Activated naive CD8-positive, alpha-beta T cell treated with anti-CD3 and anti-CD28 coated beads for 36 hours (primary cell): ENCODE data around the gene TXNRD1. TPM values are rescaled to one million over a fixed set of nuclear protein-coding genes. Genes with fewer than 3 reads are reported as not detected.
A peak's percentile ranks its signal among the peaks of the same experiment; 100 is the strongest.
"Not testable (repeated sequence)": the region's sequence is repeated elsewhere in the genome, so short reads cannot be mapped to it uniquely, and the experiment has no call there.

Experiments used
- DNase-seq: peaks from one replicate; pipeline ENCODE4 v3.0.0; 2021
- H3K27ac Mint-ChIP-seq: one replicate; pipeline ENCODE4 v1.8.0; 2022; ENCODE audit warnings: mild to moderate bottlenecking, moderate library complexity, mixed read lengths
- H3K27me3 Mint-ChIP-seq: one replicate; pipeline ENCODE4 v1.8.0; 2022; ENCODE audit warnings: mild to moderate bottlenecking, mixed read lengths
- H3K36me3 Mint-ChIP-seq: one replicate; pipeline ENCODE4 v1.8.0; 2021; ENCODE audit warnings: mild to moderate bottlenecking, mixed read lengths
- H3K4me1 Mint-ChIP-seq: one replicate; pipeline ENCODE4 v1.8.0; 2021; ENCODE audit warnings: mixed read lengths
- H3K4me3 Mint-ChIP-seq: one replicate; pipeline ENCODE4 v1.8.0; 2022; ENCODE audit warnings: mild to moderate bottlenecking, moderate library complexity, mixed read lengths
- H3K9me3 Mint-ChIP-seq: one replicate; pipeline ENCODE4 v1.8.0; 2022; ENCODE audit warnings: mixed read lengths
- total RNA-seq, 2 experiments: library from RNA; stranded (reverse); gene quantifications; one replicate each; pipeline ENCODE4 v1.2.3, GENCODE V29; 2021

Gene TXNRD1
- total RNA-seq, 2 experiments from 2014 or later = 120 to 125 TPM

DNA sequence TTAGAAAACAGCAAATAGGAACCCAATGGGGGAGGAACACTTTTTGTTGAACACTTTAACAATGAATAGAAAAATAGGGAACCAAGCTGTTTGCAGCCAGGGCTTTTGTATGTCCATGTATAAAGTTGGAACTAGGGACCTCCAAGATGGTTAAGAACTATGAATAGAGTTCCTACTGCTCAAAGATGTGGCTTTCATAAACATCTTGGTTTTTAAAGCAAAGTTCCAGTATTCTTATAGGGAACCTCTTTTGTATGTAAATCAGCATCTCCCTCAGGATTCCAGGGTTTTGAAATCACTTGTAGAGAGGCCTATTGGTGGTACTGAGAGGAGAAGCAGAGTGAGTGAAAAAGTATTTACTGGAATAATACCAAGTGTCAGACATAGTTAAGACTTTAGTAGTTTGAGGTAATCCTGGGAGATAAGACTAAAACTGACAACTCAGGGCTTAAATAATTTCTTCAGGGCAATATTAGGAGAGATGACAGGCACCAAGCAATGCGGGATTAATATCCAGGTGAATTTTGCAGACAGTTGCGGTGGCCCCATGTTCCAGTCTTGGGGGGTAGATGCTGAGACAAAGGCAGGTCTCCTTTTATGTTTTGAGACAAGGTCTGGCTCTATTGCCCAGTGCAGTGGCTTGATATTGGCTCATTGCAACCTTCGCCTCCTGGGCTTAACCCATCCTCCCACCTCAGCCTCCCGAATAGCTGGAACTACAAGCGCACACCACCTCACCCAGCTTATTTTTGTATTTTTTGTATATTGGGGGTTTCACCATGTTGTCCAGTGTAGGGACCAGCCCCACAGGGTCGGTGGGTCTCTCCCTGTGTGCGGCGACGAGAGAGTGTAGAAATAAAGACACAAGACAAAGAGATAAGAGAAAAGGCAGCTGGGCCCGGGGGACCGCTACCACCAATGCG, 77.6 kb downstream of the TXNRD1 start:
- Mint-ChIP-seq H3K4me3 (no peak overlapping the region), H3K4me1 (peaks cover 19% of the 10 kb centered on the region), H3K36me3 (peaks cover 53% of the 10 kb centered on the region), H3K9me3 (no peaks in the 10 kb centered on the region), H3K27me3 (no peaks in the 10 kb centered on the region), H3K27ac (no peak overlapping the region)
- no peak for DNase-seq

DNA sequence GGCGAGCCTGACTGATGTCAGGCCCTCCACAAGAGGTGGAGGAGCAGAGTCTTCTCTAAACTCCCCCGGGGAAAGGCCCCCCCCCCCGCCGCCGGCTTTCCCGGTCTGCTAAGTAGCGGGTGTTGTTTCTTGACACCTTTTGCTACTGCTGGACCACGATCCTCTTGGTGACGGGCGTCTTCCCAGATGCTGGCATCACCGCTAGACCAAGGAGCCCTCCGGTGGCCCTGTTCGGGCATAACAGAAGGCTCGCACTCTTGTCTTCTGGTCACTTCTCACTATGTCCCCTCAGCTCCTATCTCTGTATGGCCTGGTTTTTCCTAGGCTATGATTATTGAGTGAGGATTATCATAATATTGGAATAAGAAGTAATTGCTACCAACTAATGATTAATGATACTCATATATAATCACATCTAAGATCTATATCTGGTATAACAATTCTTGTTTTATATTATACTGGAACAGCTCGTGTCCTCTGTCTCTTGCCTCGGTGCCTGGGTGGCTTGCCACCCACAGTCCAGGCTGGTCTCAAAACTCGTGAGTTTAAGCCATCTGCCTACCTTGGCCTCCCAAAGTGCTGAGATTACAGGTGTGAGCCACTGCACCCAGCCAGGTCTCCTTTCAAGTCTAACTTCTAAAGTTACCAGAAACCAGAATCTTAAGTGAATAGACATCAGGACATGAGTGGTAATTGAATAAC, 78.7 kb downstream of the TXNRD1 start:
- H3K9me3 Mint-ChIP-seq, H3K27me3 Mint-ChIP-seq, DNase-seq, H3K27ac Mint-ChIP-seq, H3K4me3 Mint-ChIP-seq: not testable (repeated sequence)
- Mint-ChIP-seq H3K36me3 (peaks cover 46% of the 10 kb centered on the region), H3K4me1 (peaks cover 20% of the 10 kb centered on the region)

DNA sequence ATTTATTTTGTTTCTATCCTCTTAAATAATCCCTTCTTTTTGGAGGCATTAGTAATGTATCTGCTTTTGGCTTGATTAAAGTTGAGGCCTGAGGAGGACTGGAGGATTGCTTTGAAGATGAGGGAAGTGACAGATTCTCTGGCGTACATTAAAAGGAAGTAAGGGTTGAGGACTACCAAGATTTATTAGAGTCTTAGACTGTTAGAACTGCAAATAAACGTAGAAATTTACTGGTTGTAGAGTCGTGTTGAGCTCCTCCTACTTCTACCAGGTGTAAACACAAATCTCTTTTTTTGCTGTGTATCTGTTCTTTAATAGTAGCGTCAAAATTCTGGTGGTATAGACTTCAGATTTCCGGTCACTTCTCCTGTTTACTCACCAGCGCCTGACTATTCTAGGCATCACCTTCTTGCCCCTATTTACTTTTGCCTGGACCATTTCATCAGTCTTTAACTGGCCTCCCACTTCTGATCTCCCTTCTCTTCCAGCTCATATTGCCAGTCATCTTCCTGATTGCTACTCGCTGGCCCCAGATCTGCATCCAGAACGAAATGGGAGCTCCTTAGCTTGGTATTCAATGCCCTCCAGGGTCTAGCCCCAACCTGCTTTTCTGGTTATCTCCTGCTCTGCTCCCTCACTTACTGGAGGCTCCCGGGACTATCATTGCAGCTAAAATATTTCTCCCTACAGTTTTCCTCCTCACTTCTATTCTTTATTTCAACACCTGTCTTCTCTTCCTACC, 79.5 kb downstream of the TXNRD1 start:
- Mint-ChIP-seq H3K4me1 (peaks cover 26% of the 10 kb centered on the region), H3K27me3 (no peaks in the 10 kb centered on the region), H3K9me3 (no peaks in the 10 kb centered on the region), H3K27ac (peak overlapping the region; percentile 3), H3K4me3 (no peak overlapping the region), H3K36me3 (peaks cover 52% of the 10 kb centered on the region)
- DNase-seq = no peak

DNA sequence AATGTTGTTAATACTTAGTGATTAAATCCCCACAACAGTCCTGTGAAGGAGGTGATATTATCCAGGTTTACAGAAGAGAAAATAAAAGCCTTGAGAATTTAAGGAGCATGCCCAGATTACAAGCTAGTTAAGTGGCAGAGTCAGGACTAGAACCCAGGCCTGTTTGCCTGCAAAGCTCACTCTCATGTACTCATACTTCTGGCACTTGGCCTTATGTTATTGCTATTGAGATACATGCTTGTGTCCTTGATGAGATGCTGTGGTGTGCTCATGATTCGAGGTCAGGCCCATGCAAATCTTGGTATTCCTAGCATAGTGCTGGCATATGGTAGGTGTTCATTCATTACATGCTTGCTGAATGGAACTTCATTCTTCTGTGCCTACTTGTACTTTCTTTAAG, 80.4 kb downstream of the TXNRD1 start:
- Mint-ChIP-seq H3K9me3 (no peaks in the 10 kb centered on the region), H3K4me1 (peaks cover 31% of the 10 kb centered on the region), H3K27ac (no peak overlapping the region), H3K27me3 (no peaks in the 10 kb centered on the region), H3K4me3 (no peak overlapping the region), H3K36me3 (peaks cover 57% of the 10 kb centered on the region)
- DNase-seq = no peak

DNA sequence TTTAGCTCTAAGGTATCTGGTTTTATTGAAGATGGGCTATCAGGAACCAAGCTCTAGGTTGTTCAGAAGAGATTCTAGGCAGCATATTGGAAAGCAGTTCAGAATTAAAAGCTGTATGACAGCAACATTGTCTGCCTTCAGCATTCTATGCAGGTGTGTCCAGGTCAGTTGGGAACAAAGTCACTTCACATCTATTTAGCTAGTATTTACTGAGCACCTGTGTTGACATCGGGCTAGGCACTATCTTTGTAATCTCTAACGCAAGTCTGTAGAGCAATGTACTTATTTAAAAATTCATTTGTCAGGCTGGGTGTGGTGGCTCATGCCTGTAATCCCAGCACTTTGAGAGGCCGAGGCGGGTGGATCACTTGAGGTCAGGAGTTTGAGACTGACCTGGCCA, 81.1 kb downstream of the TXNRD1 start:
- no peak overlapping the region for H3K27ac Mint-ChIP-seq
- H3K9me3 Mint-ChIP-seq = no peaks in the 10 kb centered on the region
- H3K4me3 Mint-ChIP-seq = no peak overlapping the region
- H3K27me3 Mint-ChIP-seq = no peaks in the 10 kb centered on the region
- H3K4me1 Mint-ChIP-seq = peaks cover 34% of the 10 kb centered on the region
- H3K36me3 Mint-ChIP-seq = peaks cover 54% of the 10 kb centered on the region
- no peak for DNase-seq

DNA sequence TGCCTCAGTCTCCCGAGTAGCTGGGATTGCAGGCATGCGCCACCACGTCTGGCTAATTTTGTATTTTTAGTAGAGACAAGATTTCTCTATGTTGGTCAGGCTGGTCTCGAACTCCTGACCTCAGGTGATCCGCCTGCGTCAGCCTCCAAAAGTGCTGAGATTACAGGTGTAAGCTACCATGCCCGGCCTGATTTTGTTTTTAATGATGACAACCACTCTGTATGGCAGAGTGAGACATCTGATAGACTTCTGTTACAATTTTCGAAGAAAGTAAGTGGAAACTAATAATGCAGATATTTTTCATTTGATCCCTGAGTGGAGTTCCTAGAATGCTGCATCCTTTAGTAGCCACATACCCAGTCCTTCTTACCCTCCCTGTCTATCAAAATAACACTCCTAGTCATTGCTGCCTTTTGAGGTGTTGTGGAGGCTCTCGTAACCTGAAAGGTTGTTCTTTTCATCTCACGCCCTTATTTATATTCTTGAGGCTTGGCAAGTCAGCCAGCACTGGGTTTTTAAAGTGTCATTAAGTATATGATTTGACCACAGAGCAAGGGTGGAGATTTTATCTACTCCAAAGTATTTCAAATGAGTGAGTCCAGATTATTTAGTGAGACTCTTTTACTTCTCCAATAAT, 82.0 kb downstream of the TXNRD1 start:
- H3K27me3 Mint-ChIP-seq = no peaks in the 10 kb centered on the region
- H3K36me3 Mint-ChIP-seq = peaks cover 47% of the 10 kb centered on the region
- peaks cover 35% of the 10 kb centered on the region for H3K4me1 Mint-ChIP-seq
- DNase-seq = no peak
- H3K27ac Mint-ChIP-seq = no peak overlapping the region
- H3K4me3 Mint-ChIP-seq = no peak overlapping the region
- no peaks in the 10 kb centered on the region for H3K9me3 Mint-ChIP-seq

DNA sequence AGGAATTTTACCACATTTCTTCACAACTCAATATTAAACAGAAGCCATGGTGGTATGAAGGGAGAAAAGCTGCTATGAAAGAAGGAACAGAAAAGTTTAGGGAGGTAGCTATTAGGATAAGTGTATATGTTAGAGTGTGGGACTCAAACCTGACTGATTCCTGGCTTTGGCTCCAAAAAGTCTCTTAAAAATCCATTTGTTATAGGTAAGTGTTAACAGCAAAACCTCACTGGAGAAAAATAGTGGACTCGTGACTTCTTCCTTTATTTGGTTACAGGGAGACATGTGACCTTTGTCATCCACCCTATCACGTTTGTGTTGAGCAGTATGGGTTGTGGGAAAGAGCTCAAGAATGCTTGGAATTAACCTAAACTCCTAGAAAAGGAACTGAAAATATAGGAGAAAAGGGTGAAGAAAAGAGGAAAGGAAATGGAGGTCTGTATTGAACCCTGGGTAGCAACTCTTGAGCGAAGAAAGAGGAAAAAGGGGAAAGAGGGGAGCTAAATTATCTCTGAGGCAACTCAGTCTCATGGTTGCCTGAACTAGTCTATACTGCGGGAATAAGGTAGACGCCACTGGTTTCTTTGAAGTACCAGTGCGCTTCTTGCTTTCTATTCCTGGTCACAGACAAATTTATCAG, 84.4 kb downstream of the TXNRD1 start:
- H3K27ac Mint-ChIP-seq = no peak overlapping the region
- no peaks in the 10 kb centered on the region for H3K27me3 Mint-ChIP-seq
- peaks cover 48% of the 10 kb centered on the region for H3K4me1 Mint-ChIP-seq
- H3K9me3 Mint-ChIP-seq = peaks cover 2% of the 10 kb centered on the region
- peaks cover 49% of the 10 kb centered on the region for H3K36me3 Mint-ChIP-seq
- no peak for DNase-seq
- no peak overlapping the region for H3K4me3 Mint-ChIP-seq

DNA sequence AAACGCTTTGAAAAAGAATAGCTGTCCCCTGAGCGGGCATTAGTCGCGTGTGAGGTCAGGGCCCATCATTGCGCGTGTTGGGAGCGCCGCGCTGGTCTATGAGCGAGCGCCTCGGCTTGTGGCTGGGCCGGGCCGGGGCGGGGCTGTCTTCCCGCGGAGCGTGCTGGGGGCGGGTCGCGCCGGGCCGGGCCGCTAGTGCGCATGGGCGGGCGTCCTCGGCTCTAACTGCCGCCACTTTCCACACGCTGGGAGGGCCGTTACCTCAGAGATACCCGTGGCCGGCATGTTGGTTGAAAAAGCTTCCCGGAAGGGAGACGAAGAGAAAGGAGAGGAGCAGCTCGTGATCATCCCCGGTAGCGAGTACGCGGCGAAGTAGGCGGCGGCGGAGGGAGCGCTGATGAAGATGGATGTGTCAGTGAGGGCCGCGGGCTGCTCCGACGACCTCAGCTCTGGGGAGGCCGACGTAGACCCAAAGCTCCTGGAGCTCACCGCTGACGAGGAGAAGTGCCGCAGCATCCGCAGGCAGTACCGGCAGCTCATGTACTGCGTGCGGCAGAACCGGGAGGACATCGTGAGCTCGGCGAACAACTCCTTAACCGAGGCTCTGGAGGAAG, 88.1 kb downstream of the TXNRD1 start, which contains the start of gene EID3:
TSS of gene EID3 (plus strand) at position 202 of the 614 bp plus-strand sequence. CDS start at position 398, 196 bp downstream.
- Mint-ChIP-seq H3K27ac (peak within 1 kb of the TSS; percentile 97), H3K4me1 (peaks cover 58% of the 10 kb centered on the region)

DNA sequence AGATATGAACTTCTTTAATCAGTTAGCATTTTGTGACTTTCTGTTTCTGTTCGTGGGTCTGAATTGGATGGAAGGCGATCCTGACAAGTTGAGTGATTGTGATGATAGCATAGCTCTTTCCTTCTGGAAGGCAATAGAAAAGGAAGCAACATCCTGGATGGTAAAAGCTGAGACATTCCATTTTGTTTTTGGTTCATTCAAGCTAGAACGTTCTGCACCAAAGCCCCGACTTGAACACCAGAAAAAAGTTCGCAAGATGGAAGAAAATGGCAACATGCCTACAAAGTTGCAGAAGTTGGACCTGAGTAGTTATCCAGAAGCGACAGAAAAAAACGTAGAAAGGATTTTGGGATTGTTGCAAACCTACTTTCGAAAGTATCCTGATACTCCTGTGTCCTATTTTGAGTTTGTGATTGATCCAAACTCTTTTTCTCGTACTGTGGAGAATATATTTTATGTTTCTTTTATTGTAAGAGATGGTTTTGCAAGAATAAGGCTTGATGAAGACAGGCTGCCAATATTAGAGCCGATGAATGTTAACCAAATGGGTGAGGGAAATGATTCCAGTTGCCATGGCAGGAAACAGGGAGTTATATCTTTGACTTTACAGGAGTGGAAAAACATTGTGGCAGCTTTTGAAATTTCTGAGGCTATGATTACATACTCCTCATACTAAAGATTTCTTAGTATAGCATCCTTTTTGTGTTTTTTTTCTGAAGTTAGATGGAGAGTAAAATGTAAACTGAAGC, 88.9 kb downstream of the TXNRD1 start:
- Mint-ChIP-seq H3K9me3 (peaks cover 2% of the 10 kb centered on the region), H3K27ac (peak overlapping the region; percentile 97), H3K4me1 (peaks cover 58% of the 10 kb centered on the region), H3K4me3 (peak overlapping the region; percentile 87), H3K27me3 (no peaks in the 10 kb centered on the region), H3K36me3 (peaks cover 55% of the 10 kb centered on the region)
- DNase-seq = no peak

More for the DNA sequence above, 88.1 kb downstream of the TXNRD1 start, which contains the start of gene EID3:
- peak within 1 kb of the TSS; percentile 87 for H3K4me3 Mint-ChIP-seq
- peak; percentile 94 for DNase-seq
- H3K9me3 Mint-ChIP-seq = peaks cover 2% of the 10 kb centered on the region
- peaks cover 56% of the 10 kb centered on the region for H3K36me3 Mint-ChIP-seq
- H3K27me3 Mint-ChIP-seq = no peaks in the 10 kb centered on the region

DNA sequence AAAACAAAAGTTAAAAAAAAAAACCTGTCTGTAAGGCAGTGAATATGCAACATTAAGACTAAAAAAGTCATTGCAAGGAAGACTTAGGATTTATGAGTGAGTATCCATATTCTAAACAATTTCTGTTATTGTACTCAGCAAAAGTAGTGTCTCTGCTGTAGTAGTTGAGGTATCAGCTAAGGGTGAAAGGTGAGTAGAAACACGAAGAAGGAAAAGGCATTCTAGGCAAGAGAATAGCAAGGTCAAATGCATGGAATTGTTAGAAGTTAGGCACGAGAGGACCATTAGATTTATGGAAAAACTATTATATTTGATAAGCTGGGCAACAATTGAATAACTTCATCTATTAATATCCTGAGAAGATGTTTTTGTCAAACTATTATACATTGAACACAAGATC, 89.8 kb downstream of the TXNRD1 start:
- H3K27me3 Mint-ChIP-seq = no peaks in the 10 kb centered on the region
- H3K4me3 Mint-ChIP-seq = no peak overlapping the region
- no peak overlapping the region for H3K27ac Mint-ChIP-seq
- DNase-seq = no peak
- H3K4me1 Mint-ChIP-seq = peaks cover 52% of the 10 kb centered on the region
- H3K9me3 Mint-ChIP-seq = peaks cover 2% of the 10 kb centered on the region
- H3K36me3 Mint-ChIP-seq = peaks cover 50% of the 10 kb centered on the region

DNA sequence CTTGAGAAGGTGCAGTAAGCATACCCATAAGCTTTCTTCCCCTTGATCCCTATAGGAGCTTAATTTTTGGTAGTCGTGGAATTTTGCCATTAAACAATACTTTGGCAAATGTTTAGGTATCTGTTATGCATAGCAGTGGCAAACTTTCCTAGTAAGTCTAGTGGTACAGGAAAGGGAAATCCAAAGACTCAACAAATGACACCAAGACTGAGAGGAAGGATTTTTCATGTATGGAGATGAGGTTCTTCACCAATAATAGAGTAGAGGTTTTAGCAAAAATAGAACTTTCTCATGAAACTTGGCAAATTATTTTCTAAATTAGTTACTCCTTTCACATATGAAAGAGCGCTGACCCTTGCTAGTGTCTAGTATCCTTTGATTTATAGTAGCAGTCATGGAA, 90.8 kb downstream of the TXNRD1 start:
- no peak overlapping the region for H3K27ac Mint-ChIP-seq
- H3K36me3 Mint-ChIP-seq = peaks cover 51% of the 10 kb centered on the region
- H3K4me3 Mint-ChIP-seq = no peak overlapping the region
- H3K9me3 Mint-ChIP-seq = peaks cover 2% of the 10 kb centered on the region
- H3K27me3 Mint-ChIP-seq = no peaks in the 10 kb centered on the region
- no peak for DNase-seq
- peaks cover 49% of the 10 kb centered on the region for H3K4me1 Mint-ChIP-seq

DNA sequence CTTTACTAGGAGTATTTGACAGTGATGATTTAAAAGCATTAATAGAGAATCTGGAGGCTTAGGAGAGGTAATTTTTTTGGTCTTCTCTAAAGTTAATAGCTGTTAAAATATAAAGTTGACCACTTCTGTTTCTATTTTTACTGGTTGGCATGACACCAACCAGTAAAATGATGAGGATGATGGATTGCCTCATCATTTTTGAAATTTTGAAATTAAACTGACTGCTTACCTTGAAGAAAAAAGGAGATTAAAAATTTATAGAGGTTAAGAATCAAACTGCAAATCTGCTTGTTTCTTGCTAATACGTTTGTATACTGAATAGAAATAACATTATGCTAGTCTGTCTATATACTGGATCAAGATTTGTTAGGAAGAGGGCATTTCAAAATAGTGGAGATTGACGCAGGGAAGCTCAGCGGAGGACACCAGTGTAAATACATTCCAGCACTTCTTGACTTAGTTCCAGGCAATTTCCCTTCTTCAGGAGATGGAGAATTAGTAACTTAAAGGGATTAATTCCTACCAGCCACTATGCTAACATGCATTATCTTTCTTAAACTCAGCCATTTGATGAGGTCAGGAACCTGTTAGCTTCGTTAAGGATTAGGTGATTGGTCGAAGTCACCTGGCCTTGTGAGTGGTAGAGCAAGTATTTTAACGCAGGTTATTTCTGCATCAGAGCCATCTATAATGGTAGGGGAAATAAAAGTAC, 91.5 kb downstream of the TXNRD1 start:
- no peak for DNase-seq
- peaks cover 2% of the 10 kb centered on the region for H3K9me3 Mint-ChIP-seq
- H3K4me3 Mint-ChIP-seq = no peak overlapping the region
- peaks cover 54% of the 10 kb centered on the region for H3K36me3 Mint-ChIP-seq
- H3K4me1 Mint-ChIP-seq = peaks cover 45% of the 10 kb centered on the region
- H3K27me3 Mint-ChIP-seq = no peaks in the 10 kb centered on the region
- H3K27ac Mint-ChIP-seq = no peak overlapping the region

DNA sequence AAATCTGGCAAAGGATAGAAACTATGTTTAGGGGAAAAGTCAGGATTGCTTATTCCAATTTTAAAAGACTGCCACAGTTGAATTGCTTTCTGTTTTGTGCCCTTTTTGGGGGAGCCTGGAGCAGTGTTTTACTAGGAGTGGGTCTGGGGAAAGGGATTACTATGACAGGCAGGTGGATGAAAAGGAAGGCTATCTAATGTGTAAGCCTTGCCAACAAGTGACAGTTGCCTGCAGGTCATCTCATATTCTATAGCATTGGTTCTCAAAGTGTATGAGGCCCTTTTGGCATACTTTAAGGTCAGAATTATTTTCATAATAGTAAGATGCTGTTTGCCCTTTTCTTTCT, 92.0 kb downstream of the TXNRD1 start:
- Mint-ChIP-seq H3K27me3 (no peaks in the 10 kb centered on the region), H3K9me3 (peaks cover 2% of the 10 kb centered on the region), H3K27ac (no peak overlapping the region), H3K4me1 (peaks cover 44% of the 10 kb centered on the region), H3K36me3 (peaks cover 53% of the 10 kb centered on the region), H3K4me3 (no peak overlapping the region)
- no peak for DNase-seq
